T-cell (primary cell): Measurements from ENCODE around the gene ERICH2. TPM values are rescaled to one million over a fixed set of nuclear protein-coding genes. Genes with fewer than 3 reads are reported as not detected.
A peak's percentile ranks its signal among the peaks of the same experiment; 100 is the strongest.

ENCODE experiments used
- ATAC-seq, 4 experiments: fragments of 200-7000 bp in 3 of 4; fragments of 150-1000 bp in 1 of 4; cut with Tn5 transposase; replicated peaks in 1 of 4; 1 replicate in 3 of 4; 2 replicates in 1 of 4; pipeline ENCODE4 v1.10.0; 2021; ENCODE audit warnings: moderate library complexity in 3 of 4, mild to moderate bottlenecking in 2 of 4, moderate number of reproducible peaks in 1 of 4
- CTCF ChIA-PET, 2 donors: fragments of 300-600 bp; sonication (Branson Sonifier 250); formaldehyde crosslinking; loops; one replicate each; lab custom pipeline; 2022; ENCODE audit warnings: antibody characterized with exemption in 2 of 2; lab: Charles Lee
- POLR2A ChIA-PET, 2 donors: fragments of 300-600 bp; sonication (Branson Sonifier 250); formaldehyde crosslinking; loops; one replicate each; lab custom pipeline; 2022; ENCODE audit warnings: antibody characterized with exemption in 2 of 2; lab: Charles Lee
- DNase-seq, 35 experiments: peaks; one replicate each; pipeline versions ENCODE4 v3.0.0 to v3.0.0-alpha.2; 2013 to 2023
- H3K27ac ChIP-seq: one replicate; pipeline ENCODE4 v1.5.1; 2013; ENCODE audit warnings: low read length
- H3K27me3 ChIP-seq, 2 experiments: replicated peaks in 1 of 2; 1 replicate in 1 of 2; 2 replicates in 1 of 2; pipeline versions ENCODE4 v1.6.1 to v1.7.0; 2013; ENCODE audit warnings: low read length in 1 of 2, mixed read lengths in 1 of 2; ENCODE audit not compliant: control insufficient read depth in 2 of 2, insufficient read depth in 2 of 2; ENCODE audit errors: extremely low read depth in 1 of 2
- H3K36me3 ChIP-seq, 2 donors: 1 replicate in 1 of 2; 2 replicates in 1 of 2; pipeline versions ENCODE4 v1.6.1 to v1.7.0; 2013; ENCODE audit warnings: low read length in 1 of 2; ENCODE audit not compliant: control insufficient read depth in 2 of 2, insufficient read depth in 1 of 2; ENCODE audit errors: extremely low read depth in 1 of 2
- H3K4me1 ChIP-seq, 2 experiments: 1 replicate in 1 of 2; 2 replicates in 1 of 2; pipeline versions ENCODE4 v1.6.1 to v1.7.0; 2013; ENCODE audit warnings: low read length in 2 of 2, mixed read lengths in 1 of 2; ENCODE audit not compliant: insufficient read depth in 2 of 2, control insufficient read depth in 1 of 2; ENCODE audit errors: extremely low read depth in 1 of 2
- H3K4me3 ChIP-seq, 2 donors: 1 replicate in 1 of 2; 2 replicates in 1 of 2; pipeline versions ENCODE4 v1.5.1 to v1.7.0; 2013; ENCODE audit warnings: mild to moderate bottlenecking in 2 of 2, low read length in 1 of 2, moderate library complexity in 1 of 2; ENCODE audit not compliant: control insufficient read depth in 1 of 2; ENCODE audit errors: extremely low read depth in 1 of 2
- H3K9me3 ChIP-seq: 2 replicates; pipeline ENCODE4 v1.7.0; 2013
- H3K27ac Mint-ChIP-seq, 2 donors: one replicate each; pipeline ENCODE4 v1.8.0; 2020 to 2021; ENCODE audit warnings: mild to moderate bottlenecking in 2 of 2, mixed read lengths in 2 of 2
- H3K27me3 Mint-ChIP-seq, 2 donors: one replicate each; pipeline ENCODE4 v1.8.0; 2021 to 2022; ENCODE audit warnings: mixed read lengths in 2 of 2
- H3K36me3 Mint-ChIP-seq: one replicate; pipeline ENCODE4 v1.8.0; 2021; ENCODE audit warnings: mixed read lengths
- H3K4me1 Mint-ChIP-seq, 3 donors: one replicate each; pipeline ENCODE4 v1.8.0; 2020 to 2022; ENCODE audit warnings: mixed read lengths in 3 of 3, mild to moderate bottlenecking in 1 of 3
- H3K4me3 Mint-ChIP-seq, 3 donors: one replicate each; pipeline ENCODE4 v1.8.0; 2020 to 2022; ENCODE audit warnings: mild to moderate bottlenecking in 3 of 3, mixed read lengths in 3 of 3, moderate library complexity in 3 of 3
- H3K9me3 Mint-ChIP-seq, 3 donors: one replicate each; pipeline ENCODE4 v1.8.0; 2020 to 2022; ENCODE audit warnings: mixed read lengths in 3 of 3
- WGBS: methylation state at CpG from one replicate; pipeline ENCODE4 v1.1.5; 2013; ENCODE audit warnings: missing lambda C conversion rate; ENCODE audit not compliant: insufficient coverage; 5-methylcytosine and 5-hydroxymethylcytosine counted together
- total RNA-seq, 35 experiments: library from RNA in 6 of 35; stranded (reverse) in 6 of 35; fragments of 120-200 nt in 1 of 35; gene quantifications; one replicate each; pipeline versions ENCODE4 v1.2.1 to v1.2.4 and lab custom pipeline; 2013 to 2026

Gene ERICH2
- total RNA-seq, 5 donors from 2014 or later (not counting 1 experiment from before 2014, with no cell fraction given), result not detected

DNA sequence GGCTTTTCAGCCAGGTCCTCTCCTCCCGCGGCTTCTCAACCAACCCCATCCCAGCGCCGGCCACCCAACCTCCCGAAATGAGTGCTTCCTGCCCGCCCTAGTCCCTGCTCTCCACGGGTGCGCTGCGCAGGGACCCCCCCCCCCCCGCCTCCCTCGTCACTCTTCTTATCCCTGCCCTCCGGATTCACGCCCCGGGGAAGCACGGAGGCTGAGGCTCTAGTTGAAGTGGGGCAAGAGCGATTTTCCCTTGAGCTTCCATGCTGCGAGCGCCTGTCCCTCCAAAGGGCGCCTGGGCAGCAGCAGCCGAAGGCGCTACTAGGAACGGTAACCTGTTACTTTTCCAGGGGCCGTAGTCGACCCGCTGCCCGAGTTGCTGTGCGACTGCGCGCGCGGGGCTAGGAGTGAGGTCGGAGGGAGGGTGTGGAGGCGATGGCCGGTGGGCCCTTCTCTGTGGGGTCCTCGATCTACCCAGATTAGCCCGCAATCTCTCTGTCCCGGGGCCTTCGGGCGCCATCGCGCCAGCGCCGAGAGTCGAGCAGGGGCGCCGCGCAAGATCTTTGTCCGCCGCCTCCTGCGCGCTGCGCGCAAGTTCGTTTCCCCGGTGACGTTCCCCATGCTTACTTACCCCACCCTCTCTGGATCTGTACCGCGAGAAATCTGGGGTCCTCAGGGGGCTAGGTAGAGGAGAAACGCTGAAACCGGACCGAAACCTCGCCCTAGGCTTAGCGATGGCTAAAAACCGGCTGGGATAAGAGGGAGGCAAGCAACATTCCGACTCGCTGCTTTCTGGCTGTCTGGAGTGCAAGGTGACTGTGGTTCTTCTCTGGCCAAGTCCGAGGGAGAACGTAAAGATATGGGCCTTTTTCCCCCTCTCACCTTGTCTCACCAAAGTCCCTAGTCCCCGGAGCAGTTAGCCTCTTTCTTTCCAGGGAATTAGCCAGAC is 47.2 kb downstream of the ERICH2 start:
- Mint-ChIP-seq H3K4me1 (peaks cover 71 to 82% (median 77%) of the 10 kb centered on the region in 3 donors), H3K4me3 (peak overlapping the region; percentile 66 to 87 (median 66)), H3K9me3 (no peaks in the 10 kb centered on the region), H3K27ac (no peak overlapping the region), H3K36me3 (no peaks in the 10 kb centered on the region), H3K27me3 (peaks cover 75 to 95% of the 10 kb centered on the region in 2 donors)
- no peaks in the 10 kb centered on the region for H3K36me3 ChIP-seq
- no peak overlapping the region for H3K27ac ChIP-seq
- ATAC-seq (peak in 2 of 4 experiments; percentile 5 to 7), DNase-seq (peak in 2 of 35 experiments; percentile 30)
- peaks cover 14 to 84% of the 10 kb centered on the region in 2 experiments for H3K4me1 ChIP-seq
- ChIA-PET POLR2A (interaction anchor here in 1 of 2 donors (0.6 to 0.7 kb wide), 2 partner anchors 34 to 107 kb away, joined by 3 to 5 read pairs; no protein-coding TSS in a partner anchor), CTCF (interaction anchor here (0.6 to 2.5 kb wide), 17 partner anchors 7 to 1287 kb away, joined by 3 to 7 read pairs (median 4); no protein-coding TSS in a partner anchor)
- whole genome bisulfite sequencing, result under 1% methylated on average over 36 of the region's 69 CpGs
- H3K4me3 ChIP-seq, result peak overlapping the region; percentile 35 to 84
- no peaks in the 10 kb centered on the region for H3K9me3 ChIP-seq
- peaks cover 16 to 92% of the 10 kb centered on the region in 2 experiments for H3K27me3 ChIP-seq

DNA sequence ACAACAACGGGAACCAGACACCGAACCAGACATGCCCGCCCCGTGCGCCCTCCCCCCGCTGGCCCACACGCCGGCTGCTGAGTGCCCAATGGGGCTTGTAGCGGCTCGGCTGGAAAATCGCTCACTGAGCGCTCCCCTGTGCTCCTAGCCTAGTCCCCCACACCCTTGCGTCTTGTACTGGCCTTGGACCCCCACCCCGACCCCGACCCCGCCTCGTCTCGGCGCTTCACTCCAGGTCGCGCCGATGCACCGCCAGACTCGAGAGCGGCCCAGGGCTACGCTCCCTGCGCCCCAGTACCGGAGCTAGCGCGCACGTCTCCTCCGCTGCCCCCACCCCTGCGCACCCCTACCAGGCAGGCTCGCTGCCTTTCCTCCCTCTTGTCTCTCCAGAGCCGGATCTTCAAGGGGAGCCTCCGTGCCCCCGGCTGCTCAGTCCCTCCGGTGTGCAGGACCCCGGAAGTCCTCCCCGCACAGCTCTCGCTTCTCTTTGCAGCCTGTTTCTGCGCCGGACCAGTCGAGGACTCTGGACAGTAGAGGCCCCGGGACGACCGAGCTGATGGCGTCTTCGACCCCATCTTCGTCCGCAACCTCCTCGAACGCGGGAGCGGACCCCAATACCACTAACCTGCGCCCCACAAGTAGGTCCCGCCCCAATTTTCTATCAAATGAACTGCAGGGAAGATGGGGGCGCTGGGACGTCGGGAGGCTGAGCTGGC is 48.0 kb downstream of the ERICH2 start:
- peak overlapping the region; percentile 35 to 75 for H3K4me3 ChIP-seq
- H3K9me3 ChIP-seq, result no peaks in the 10 kb centered on the region
- no peak overlapping the region for H3K27ac ChIP-seq
- ChIA-PET CTCF (interaction anchor here (0.6 to 1.1 kb wide), 5 partner anchors 146 to 1692 kb away, joined by 3 read pairs; no protein-coding TSS in a partner anchor), POLR2A (no interaction called here)
- Mint-ChIP-seq H3K9me3 (no peaks in the 10 kb centered on the region), H3K27ac (no peak overlapping the region), H3K4me1 (peaks cover 74 to 86% (median 83%) of the 10 kb centered on the region in 3 donors), H3K4me3 (peak overlapping the region; percentile 66 to 87 (median 66)), H3K36me3 (no peaks in the 10 kb centered on the region), H3K27me3 (peaks cover 78 to 93% of the 10 kb centered on the region in 2 donors)
- WGBS, result 3% methylated on average over 50 of the region's 60 CpGs
- peak in 2 of 35 experiments; percentile 5 to 19 for DNase-seq
- peaks cover 16 to 97% of the 10 kb centered on the region in 2 experiments for H3K27me3 ChIP-seq
- H3K36me3 ChIP-seq, result no peaks in the 10 kb centered on the region
- peaks cover 14 to 92% of the 10 kb centered on the region in 2 experiments for H3K4me1 ChIP-seq
- no peak for ATAC-seq

DNA sequence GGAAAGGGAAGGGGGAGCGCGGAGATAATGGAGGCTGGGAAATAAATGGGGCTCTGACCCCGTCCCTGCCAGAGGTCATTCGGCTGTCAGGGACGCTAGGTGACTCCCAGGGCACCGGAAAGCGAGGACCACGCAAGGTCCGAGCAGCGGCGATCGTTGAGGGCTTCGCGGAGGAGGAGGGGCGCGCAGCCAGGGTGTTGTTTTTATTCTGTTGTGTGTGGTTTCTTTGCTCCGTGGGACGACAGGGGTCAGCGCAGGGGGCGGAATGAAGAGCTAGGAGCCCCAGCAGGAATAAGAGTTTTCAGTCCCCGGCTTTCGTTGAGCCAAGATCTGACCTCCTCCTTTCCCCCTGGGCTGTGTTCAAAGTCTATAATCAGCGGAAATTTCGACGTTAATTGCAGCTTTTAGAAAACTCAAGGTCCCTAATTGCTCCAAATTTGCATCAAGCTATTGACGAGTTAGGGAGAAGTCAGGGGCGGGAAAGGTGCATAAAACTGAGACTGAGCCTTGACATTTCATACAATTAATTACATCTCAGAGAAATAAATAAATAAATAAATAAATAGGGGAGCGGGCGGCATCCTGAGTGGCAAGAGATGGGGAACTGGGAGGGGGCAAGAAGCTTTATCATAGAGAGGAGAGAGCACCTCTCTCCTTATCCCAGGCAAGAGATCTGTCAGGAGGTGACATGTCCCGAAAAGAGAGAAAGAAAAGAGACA is 48.7 kb downstream of the ERICH2 start:
- H3K36me3 ChIP-seq, result no peaks in the 10 kb centered on the region
- no peak overlapping the region for H3K27ac ChIP-seq
- Mint-ChIP-seq H3K4me3 (peak overlapping the region; percentile 17 to 87 (median 57)), H3K27ac (no peak overlapping the region), H3K36me3 (no peaks in the 10 kb centered on the region), H3K4me1 (peaks cover 69 to 83% (median 76%) of the 10 kb centered on the region in 3 donors), H3K27me3 (peaks cover 73 to 88% of the 10 kb centered on the region in 2 donors), H3K9me3 (no peaks in the 10 kb centered on the region)
- peaks cover 16 to 97% of the 10 kb centered on the region in 2 experiments for H3K27me3 ChIP-seq
- WGBS, result 25% methylated on average over 19 of the region's 30 CpGs
- H3K4me1 ChIP-seq, result peaks cover 14 to 92% of the 10 kb centered on the region in 2 experiments
- DNase-seq (no peak), ATAC-seq (no peak)
- ChIA-PET CTCF (interaction anchor here (0.6 to 1.1 kb wide), 5 partner anchors 147 to 1691 kb away, joined by 3 read pairs; no protein-coding TSS in a partner anchor), POLR2A (interaction anchor here in 1 of 2 donors (0.6 kb wide), 1 partner anchor 100 kb away, joined by 4 read pairs; no protein-coding TSS in a partner anchor)
- H3K4me3 ChIP-seq, result peak overlapping the region; percentile 11 to 53
- H3K9me3 ChIP-seq, result no peaks in the 10 kb centered on the region

DNA sequence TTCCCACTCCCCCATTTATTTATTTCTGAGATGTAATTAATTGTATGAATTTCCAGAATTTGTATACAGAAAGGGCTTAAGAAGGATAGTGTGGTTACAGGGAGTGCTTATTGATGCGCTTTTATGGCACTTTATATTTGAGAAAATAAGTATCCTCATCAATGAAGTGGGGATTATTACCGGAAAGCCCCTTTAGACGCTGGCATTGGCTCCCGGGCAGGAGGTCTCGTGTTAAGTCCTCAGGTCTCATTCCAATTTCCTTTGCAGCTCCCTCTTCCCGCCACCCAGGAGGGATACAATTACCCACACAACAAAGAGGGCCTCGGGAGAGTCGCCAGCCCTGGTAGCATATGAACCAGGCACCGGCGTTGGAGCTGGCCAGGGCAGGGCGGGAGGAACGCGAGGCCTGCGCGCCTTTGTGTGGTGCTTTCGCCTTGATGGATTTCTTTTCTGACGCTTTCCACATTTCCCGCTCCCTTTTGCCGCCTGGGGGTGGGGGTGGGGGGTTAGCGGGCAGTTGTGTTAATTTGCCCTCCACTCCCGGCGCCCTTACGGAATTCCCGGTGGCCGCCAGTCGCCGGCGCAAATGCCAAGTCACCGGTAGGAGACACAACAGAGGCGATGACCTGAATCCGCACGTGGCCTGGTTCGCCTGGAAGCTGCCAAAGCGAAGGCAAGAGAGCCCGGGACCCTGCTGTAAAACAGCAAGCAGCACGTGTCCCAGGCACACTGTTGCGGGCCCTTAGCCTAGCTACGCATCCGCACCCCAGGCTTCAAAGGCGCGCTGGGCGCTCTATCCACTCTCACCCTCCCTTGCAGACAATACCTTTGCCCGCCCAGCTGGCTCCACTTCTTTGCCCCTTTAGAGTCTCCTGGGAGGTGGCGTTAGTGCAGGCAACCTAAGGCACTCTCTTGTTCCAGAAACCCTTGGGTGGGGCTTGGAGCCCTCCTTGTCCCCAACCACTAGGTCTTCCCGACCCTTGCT is 49.8 kb downstream of the ERICH2 start:
- peak in 1 of 35 experiments; percentile 20 for DNase-seq
- Mint-ChIP-seq H3K27me3 (peaks cover 73 to 88% of the 10 kb centered on the region in 2 donors), H3K36me3 (no peaks in the 10 kb centered on the region), H3K9me3 (no peaks in the 10 kb centered on the region), H3K4me3 (peak overlapping the region; percentile 72 to 87 (median 81)), H3K27ac (peak overlapping the region in 1 of 2 donors; percentile 7), H3K4me1 (peaks cover 64 to 76% (median 66%) of the 10 kb centered on the region in 3 donors)
- peak in 1 of 4 experiments; percentile 10 for ATAC-seq
- H3K27me3 ChIP-seq, result peaks cover 13 to 97% of the 10 kb centered on the region in 2 experiments
- POLR2A ChIA-PET, result no interaction called here
- WGBS, result 25% methylated on average over 36 of the region's 45 CpGs
- H3K27ac ChIP-seq, result no peak overlapping the region
- CTCF ChIA-PET, result interaction anchor here (0.5 to 1.4 kb wide), 6 partner anchors 109 to 602 kb away, joined by 3 to 4 read pairs (median 4); partner anchors contain the start of gene GORASP2 (in 1 of the 2)
- H3K36me3 ChIP-seq, result no peaks in the 10 kb centered on the region
- H3K9me3 ChIP-seq, result no peaks in the 10 kb centered on the region
- peak overlapping the region; percentile 49 to 55 for H3K4me3 ChIP-seq
- peaks cover 14 to 87% of the 10 kb centered on the region in 2 experiments for H3K4me1 ChIP-seq
